Activated CD8-positive, alpha-beta memory T cell treated with anti-CD3 and anti-CD28 coated beads, Interleukin-2, amount 10 ng/mL, durations not matched to agents 7 days and 5 days (primary cell): ENCODE results near the gene SIVA1. TPM values are rescaled to one million over a fixed set of nuclear protein-coding genes. Genes with fewer than 3 reads are reported as not detected.

Experiments used
- ATAC-seq: fragments of 150-1000 bp; cut with Tn5 transposase; one replicate; pipeline ENCODE4 v1.10.0; 2021; ENCODE audit warnings: moderate library complexity
- CTCF ChIA-PET: fragments of 350-600 bp; sonication (Branson Sonifier 250); formaldehyde crosslinking; loops from one replicate; lab custom pipeline; 2021; ENCODE audit warnings: antibody characterized with exemption; lab: Charles Lee
- DNase-seq: peaks from one replicate; pipeline ENCODE4 v3.0.0-alpha.2; 2020
- H3K27ac Mint-ChIP-seq: one replicate; pipeline ENCODE4 v1.8.0; 2021; ENCODE audit warnings: mild to moderate bottlenecking, mixed read lengths
- H3K27me3 Mint-ChIP-seq: one replicate; pipeline ENCODE4 v1.8.0; 2021; ENCODE audit warnings: mixed read lengths
- H3K36me3 Mint-ChIP-seq: one replicate; pipeline ENCODE4 v1.8.0; 2021; ENCODE audit warnings: mild to moderate bottlenecking, mixed read lengths
- H3K4me1 Mint-ChIP-seq: one replicate; pipeline ENCODE4 v1.8.0; 2021; ENCODE audit warnings: mixed read lengths
- H3K4me3 Mint-ChIP-seq: one replicate; pipeline ENCODE4 v1.8.0; 2021; ENCODE audit warnings: mild to moderate bottlenecking, moderate library complexity, mixed read lengths
- H3K9me3 Mint-ChIP-seq: one replicate; pipeline ENCODE4 v1.8.0; 2022; ENCODE audit warnings: low read depth, mixed read lengths
- total RNA-seq, 2 experiments: library from RNA; stranded (reverse); gene quantifications; one replicate each; pipeline ENCODE4 v1.2.3, GENCODE V29; 2021

SIVA1 gene
- total RNA-seq, 2 experiments from 2014 or later, result 127 to 140 TPM

- peaks cover 34% of the 10 kb centered on the region for H3K36me3 Mint-ChIP-seq
- CTCF ChIA-PET, result interaction anchor here (1.0 kb wide), 1 partner anchor 8 kb away, joined by 4 read pairs; no protein-coding TSS in a partner anchor
- H3K9me3 Mint-ChIP-seq, result no peaks in the 10 kb centered on the region
- no peaks in the 10 kb centered on the region for H3K4me1 Mint-ChIP-seq
- ATAC-seq (no peak), DNase-seq (no peak)
- no peak overlapping the region for H3K27ac Mint-ChIP-seq
- H3K27me3 Mint-ChIP-seq, result no peaks in the 10 kb centered on the region
- no peak overlapping the region for H3K4me3 Mint-ChIP-seq
These were observed 23.5 kb downstream of the SIVA1 start for GRCh38 chr14:104776481-104776880.

GRCh38 chr14:104776961-104777807 lies 24.2 kb downstream of the SIVA1 start:
- no peak overlapping the region for H3K27ac Mint-ChIP-seq
- H3K4me1 Mint-ChIP-seq, result no peaks in the 10 kb centered on the region
- peaks cover 27% of the 10 kb centered on the region for H3K36me3 Mint-ChIP-seq
- H3K9me3 Mint-ChIP-seq, result no peaks in the 10 kb centered on the region
- no peaks in the 10 kb centered on the region for H3K27me3 Mint-ChIP-seq
- CTCF ChIA-PET, result interaction anchor here (0.7 to 1.0 kb wide), 2 partner anchors 9 kb away, joined by 3 to 4 read pairs; no protein-coding TSS in a partner anchor
- DNase-seq (no peak), ATAC-seq (no peak)
- no peak overlapping the region for H3K4me3 Mint-ChIP-seq

GRCh38 chr14:104777808-104778249 lies 24.9 kb downstream of the SIVA1 start:
- no peak overlapping the region for H3K27ac Mint-ChIP-seq
- H3K36me3 Mint-ChIP-seq, result peaks cover 21% of the 10 kb centered on the region
- CTCF ChIA-PET, result interaction anchor here (0.7 kb wide), 1 partner anchor 8 kb away, joined by 3 read pairs; no protein-coding TSS in a partner anchor
- H3K4me1 Mint-ChIP-seq, result no peaks in the 10 kb centered on the region
- no peaks in the 10 kb centered on the region for H3K27me3 Mint-ChIP-seq
- no peaks in the 10 kb centered on the region for H3K9me3 Mint-ChIP-seq
- H3K4me3 Mint-ChIP-seq, result no peak overlapping the region
- DNase-seq (no peak), ATAC-seq (no peak)

- H3K36me3 Mint-ChIP-seq, result peaks cover 15% of the 10 kb centered on the region
- CTCF ChIA-PET, result interaction anchor here (1.2 kb wide), 1 partner anchor 12 kb away, joined by 3 read pairs; no protein-coding TSS in a partner anchor
- DNase-seq, result no peak
- no peaks in the 10 kb centered on the region for H3K4me1 Mint-ChIP-seq
- H3K27me3 Mint-ChIP-seq, result no peaks in the 10 kb centered on the region
- no peak for ATAC-seq
- H3K9me3 Mint-ChIP-seq, result no peaks in the 10 kb centered on the region
- H3K4me3 Mint-ChIP-seq, result no peak overlapping the region
- no peak overlapping the region for H3K27ac Mint-ChIP-seq
These were observed 25.9 kb downstream of the SIVA1 start for GRCh38 chr14:104778694-104779331.

- Mint-ChIP-seq H3K4me3 (no peak overlapping the region), H3K27me3 (no peaks in the 10 kb centered on the region), H3K27ac (no peak overlapping the region), H3K4me1 (no peaks in the 10 kb centered on the region), H3K36me3 (peaks cover 13% of the 10 kb centered on the region), H3K9me3 (no peaks in the 10 kb centered on the region)
- ATAC-seq, result no peak
- DNase-seq, result no peak
- CTCF ChIA-PET, result interaction anchor here (1.2 kb wide), 1 partner anchor 13 kb away, joined by 3 read pairs; no protein-coding TSS in a partner anchor
These were observed 27.0 kb downstream of the SIVA1 start for GRCh38 chr14:104779776-104780512.

GRCh38 chr14:104780513-104781030 lies 27.6 kb downstream of the SIVA1 start:
- CTCF ChIA-PET, result interaction anchor here (1.4 kb wide), 1 partner anchor 12 kb away, joined by 3 read pairs; no protein-coding TSS in a partner anchor
- DNase-seq (no peak), ATAC-seq (no peak)
- Mint-ChIP-seq H3K36me3 (peaks cover 13% of the 10 kb centered on the region), H3K4me1 (no peaks in the 10 kb centered on the region), H3K27me3 (no peaks in the 10 kb centered on the region), H3K9me3 (no peaks in the 10 kb centered on the region), H3K27ac (no peak overlapping the region), H3K4me3 (no peak overlapping the region)

- Mint-ChIP-seq H3K9me3 (no peaks in the 10 kb centered on the region), H3K4me1 (no peaks in the 10 kb centered on the region), H3K4me3 (no peak overlapping the region), H3K36me3 (peaks cover 10% of the 10 kb centered on the region), H3K27ac (no peak overlapping the region), H3K27me3 (no peaks in the 10 kb centered on the region)
- DNase-seq (no peak), ATAC-seq (no peak)
- CTCF ChIA-PET, result interaction anchor here (1.2 to 1.4 kb wide), 2 partner anchors 13 to 15 kb away, joined by 3 read pairs; no protein-coding TSS in a partner anchor
These were observed 28.5 kb downstream of the SIVA1 start for GRCh38 chr14:104781271-104782077.

GRCh38 chr14:104782086-104782807 lies 29.3 kb downstream of the SIVA1 start:
- ATAC-seq, result no peak
- H3K27ac Mint-ChIP-seq, result no peak overlapping the region
- no peaks in the 10 kb centered on the region for H3K9me3 Mint-ChIP-seq
- no peaks in the 10 kb centered on the region for H3K27me3 Mint-ChIP-seq
- peaks cover 2% of the 10 kb centered on the region for H3K36me3 Mint-ChIP-seq
- H3K4me3 Mint-ChIP-seq, result no peak overlapping the region
- no peak for DNase-seq
- H3K4me1 Mint-ChIP-seq, result no peaks in the 10 kb centered on the region
- CTCF ChIA-PET, result interaction anchor here (1.2 kb wide), 1 partner anchor 16 kb away, joined by 3 read pairs; no protein-coding TSS in a partner anchor

- Mint-ChIP-seq H3K27me3 (no peaks in the 10 kb centered on the region), H3K4me1 (no peaks in the 10 kb centered on the region), H3K36me3 (no peaks in the 10 kb centered on the region), H3K27ac (no peak overlapping the region), H3K4me3 (no peak overlapping the region), H3K9me3 (no peaks in the 10 kb centered on the region)
- DNase-seq (no peak), ATAC-seq (no peak)
- CTCF ChIA-PET, result no interaction called here
These were observed 29.8 kb downstream of the SIVA1 start for GRCh38 chr14:104782808-104783139.

- H3K27me3 Mint-ChIP-seq, result no peaks in the 10 kb centered on the region
- ATAC-seq, result no peak
- no peak for DNase-seq
- CTCF ChIA-PET, result interaction anchor here (2.1 kb wide), 1 partner anchor 15 kb away, joined by 9 read pairs; no protein-coding TSS in a partner anchor
- H3K9me3 Mint-ChIP-seq, result no peaks in the 10 kb centered on the region
- no peak overlapping the region for H3K4me3 Mint-ChIP-seq
- H3K36me3 Mint-ChIP-seq, result no peaks in the 10 kb centered on the region
- H3K27ac Mint-ChIP-seq, result no peak overlapping the region
- H3K4me1 Mint-ChIP-seq, result no peaks in the 10 kb centered on the region
These were observed 30.7 kb downstream of the SIVA1 start for GRCh38 chr14:104783484-104784217.

- no peak overlapping the region for H3K4me3 Mint-ChIP-seq
- H3K4me1 Mint-ChIP-seq, result no peaks in the 10 kb centered on the region
- CTCF ChIA-PET, result interaction anchor here (2.1 kb wide), 1 partner anchor 16 kb away, joined by 9 read pairs; no protein-coding TSS in a partner anchor
- no peaks in the 10 kb centered on the region for H3K36me3 Mint-ChIP-seq
- H3K9me3 Mint-ChIP-seq, result no peaks in the 10 kb centered on the region
- no peak for ATAC-seq
- H3K27me3 Mint-ChIP-seq, result no peaks in the 10 kb centered on the region
- DNase-seq, result no peak
- H3K27ac Mint-ChIP-seq, result no peak overlapping the region
These were observed 31.2 kb downstream of the SIVA1 start for GRCh38 chr14:104784218-104784568.
